IPS-15b (cell line): Measurements from ENCODE around the gene IFITM5.

Experiments
- H3K27me3 ChIP-seq: one replicate; pipeline ENCODE4 v1.6.1; 2013; ENCODE audit warnings: low read length; ENCODE audit not compliant: control insufficient read depth, insufficient read depth
- H3K36me3 ChIP-seq: one replicate; pipeline ENCODE4 v1.6.1; 2013; ENCODE audit warnings: low read length; ENCODE audit not compliant: control insufficient read depth, insufficient read depth
- H3K4me1 ChIP-seq: one replicate; pipeline ENCODE4 v1.6.1; 2013; ENCODE audit warnings: mild to moderate bottlenecking, low read length; ENCODE audit not compliant: control insufficient read depth, insufficient read depth
- H3K4me3 ChIP-seq: one replicate; pipeline ENCODE4 v1.5.1; 2013; ENCODE audit warnings: low read depth, low read length
- H3K9ac ChIP-seq: one replicate; pipeline ENCODE4 v1.6.1; 2013; ENCODE audit warnings: low read depth, mild to moderate bottlenecking, low read length
- H3K9me3 ChIP-seq: one replicate; pipeline ENCODE4 v1.6.1; 2013; ENCODE audit warnings: mild to moderate bottlenecking, low read length; ENCODE audit not compliant: control insufficient read depth, insufficient read depth

IFITM5 gene

DNA sequence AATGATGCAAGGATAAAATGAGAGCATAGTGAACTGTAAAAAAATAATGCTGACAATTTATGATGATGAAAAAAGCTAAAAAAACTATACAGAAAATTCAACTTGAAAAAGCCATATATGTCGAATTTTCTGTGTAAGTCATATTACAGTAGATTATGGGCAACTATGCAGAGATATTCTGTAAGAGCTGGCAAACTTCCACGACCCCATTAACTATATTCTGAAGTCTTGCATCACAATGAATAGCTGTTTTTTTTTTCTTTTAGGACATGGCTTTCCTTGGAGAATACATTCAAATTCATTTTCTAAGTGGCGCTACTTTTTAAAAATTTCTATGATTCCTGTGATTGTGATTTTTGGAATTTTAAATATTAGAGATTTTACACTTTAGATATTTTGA is 44.1 kb downstream of the IFITM5 start:
- H3K9me3 ChIP-seq = no peaks in the 10 kb centered on the region
- no peak overlapping the region for H3K4me3 ChIP-seq
- H3K4me1 ChIP-seq = no peaks in the 10 kb centered on the region
- peaks cover 30% of the 10 kb centered on the region for H3K36me3 ChIP-seq
- H3K9ac ChIP-seq = no peak overlapping the region
- no peaks in the 10 kb centered on the region for H3K27me3 ChIP-seq

DNA sequence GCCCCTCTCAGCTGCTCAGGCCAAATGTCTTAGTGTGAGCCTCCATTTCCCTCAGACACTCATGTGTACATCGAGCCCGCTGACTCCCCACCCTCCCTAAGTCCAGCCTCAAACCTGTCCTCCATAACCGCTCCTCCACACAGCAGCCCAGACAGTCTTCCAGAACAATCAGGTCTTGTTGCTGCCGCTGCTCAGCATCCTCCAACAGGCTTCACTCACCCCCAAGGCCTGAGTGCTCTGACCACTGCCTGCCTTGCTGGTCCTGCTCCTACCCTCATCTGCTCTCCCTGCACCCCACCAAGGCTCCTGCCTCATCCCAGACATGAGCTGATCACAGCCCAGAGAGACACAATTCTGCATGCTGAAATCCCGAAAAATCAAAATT is 45.4 kb downstream of the IFITM5 start:
- Histone ChIP-seq H3K27me3 (no peaks in the 10 kb centered on the region), H3K4me1 (no peaks in the 10 kb centered on the region), H3K4me3 (no peak overlapping the region), H3K9me3 (no peaks in the 10 kb centered on the region), H3K36me3 (peaks cover 32% of the 10 kb centered on the region), H3K9ac (no peak overlapping the region)

DNA sequence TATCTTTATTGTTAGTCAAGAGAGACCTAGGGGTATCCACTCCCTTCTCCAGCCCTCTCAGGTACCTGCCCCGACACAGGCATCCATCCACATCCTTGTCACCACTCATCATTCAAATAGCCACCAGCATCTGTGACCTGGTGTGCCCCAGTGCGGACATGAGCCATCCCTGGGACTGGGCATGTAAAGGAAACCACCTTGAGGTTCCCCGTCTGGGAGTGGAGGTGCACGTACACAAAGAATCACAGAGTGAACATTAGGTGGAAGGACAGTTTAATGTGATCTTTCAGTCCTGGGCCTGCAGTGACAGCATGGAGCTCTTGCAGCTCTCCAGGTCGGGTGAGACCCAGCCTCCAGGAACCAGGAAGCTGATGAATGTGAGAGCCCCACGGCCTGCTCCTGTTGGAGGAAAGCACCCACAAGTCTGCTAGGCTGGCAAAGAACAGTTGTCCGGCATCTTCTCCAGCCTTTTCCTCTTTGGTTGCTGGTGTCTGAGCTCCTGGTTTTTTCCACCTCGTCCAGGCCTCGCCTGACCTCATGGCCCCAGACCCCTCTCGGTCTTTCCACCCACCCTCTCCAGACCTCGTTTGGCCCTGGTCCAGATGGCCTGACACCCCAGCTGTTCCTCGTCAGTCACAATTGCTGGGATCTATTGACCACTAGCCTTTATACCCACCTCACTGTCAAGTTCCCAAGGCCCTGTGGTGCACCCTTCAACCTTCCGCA is 46.0 kb downstream of the IFITM5 start:
- Histone ChIP-seq H3K9ac (no peak overlapping the region), H3K9me3 (no peaks in the 10 kb centered on the region), H3K27me3 (no peaks in the 10 kb centered on the region), H3K4me3 (no peak overlapping the region), H3K36me3 (peaks cover 33% of the 10 kb centered on the region), H3K4me1 (no peaks in the 10 kb centered on the region)

DNA sequence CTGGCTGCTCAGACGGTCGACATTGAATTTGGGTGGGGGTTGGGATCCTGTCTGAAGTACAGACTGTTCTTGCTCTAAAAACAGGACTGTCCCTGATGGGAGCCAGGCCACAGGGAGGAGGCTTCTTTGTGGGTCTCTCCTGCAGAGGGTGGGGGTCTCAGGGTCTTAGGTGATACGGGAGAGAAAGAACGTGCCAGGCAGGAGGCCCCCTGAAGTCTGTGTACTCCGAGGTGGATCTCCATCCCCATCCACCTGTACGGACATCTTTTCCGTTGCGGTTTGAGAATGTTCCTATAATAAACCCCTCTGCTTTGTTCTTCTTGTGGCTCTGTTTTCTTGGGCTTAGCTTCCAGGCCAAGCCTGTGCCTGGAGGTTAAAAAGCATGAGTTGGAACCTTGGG is 46.7 kb downstream of the IFITM5 start:
- H3K9me3 ChIP-seq = no peaks in the 10 kb centered on the region

DNA sequence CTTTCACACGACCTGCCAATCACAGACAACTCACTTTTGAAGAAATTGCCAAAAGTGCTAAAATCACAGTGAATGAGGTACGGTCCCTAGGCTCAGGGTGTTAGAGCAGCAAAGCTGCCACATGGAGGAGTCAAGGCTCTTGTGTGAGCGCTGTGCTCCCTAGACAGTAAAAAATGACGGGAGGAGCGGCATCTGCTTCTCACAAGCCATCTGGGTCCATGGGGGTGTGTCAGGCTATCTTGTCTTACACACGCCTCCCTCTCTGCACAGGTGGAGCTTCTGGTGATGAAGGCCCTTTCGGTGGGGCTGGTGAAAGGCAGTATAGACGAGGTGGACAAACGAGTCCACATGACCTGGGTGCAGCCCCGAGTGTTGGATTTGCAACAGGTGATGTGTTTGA is 47.8 kb downstream of the IFITM5 start:
- Histone ChIP-seq H3K4me1 (no peaks in the 10 kb centered on the region), H3K27me3 (no peaks in the 10 kb centered on the region), H3K36me3 (peaks cover 39% of the 10 kb centered on the region), H3K4me3 (no peak overlapping the region), H3K9me3 (no peaks in the 10 kb centered on the region), H3K9ac (no peak overlapping the region)

More for the DNA sequence above, 46.7 kb downstream of the IFITM5 start:
- peaks cover 33% of the 10 kb centered on the region for H3K36me3 ChIP-seq
- H3K9ac ChIP-seq = no peak overlapping the region
- no peak overlapping the region for H3K4me3 ChIP-seq
- no peaks in the 10 kb centered on the region for H3K27me3 ChIP-seq
- no peaks in the 10 kb centered on the region for H3K4me1 ChIP-seq

DNA sequence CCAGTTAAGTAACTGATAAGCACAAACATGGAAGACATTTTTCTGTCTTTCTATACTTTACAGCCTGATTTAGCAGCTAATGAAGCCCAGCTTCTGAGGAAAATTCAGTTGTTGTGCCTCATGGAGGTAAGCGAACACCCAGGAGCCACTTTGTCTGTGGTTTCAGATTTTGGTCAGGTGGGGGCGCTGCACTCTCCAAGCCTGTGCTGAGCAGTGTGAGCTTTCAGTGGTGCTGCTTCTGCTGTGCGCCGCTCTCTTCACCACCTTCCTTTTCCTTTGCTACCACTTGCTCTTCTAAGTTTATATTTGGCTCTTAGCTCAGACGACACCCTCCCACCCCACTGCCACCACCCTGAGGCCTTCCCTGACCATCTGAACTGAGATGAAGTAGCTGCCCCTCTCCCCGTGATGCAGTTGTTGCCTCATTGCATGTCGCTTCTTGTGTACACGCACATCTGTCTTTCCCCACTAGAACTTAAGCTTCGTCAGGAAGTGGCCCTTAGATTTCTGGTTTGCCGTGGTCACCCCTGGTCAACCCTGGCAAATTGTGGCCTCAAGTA is 48.5 kb downstream of the IFITM5 start:
- Histone ChIP-seq H3K36me3 (peaks cover 43% of the 10 kb centered on the region), H3K9ac (no peak overlapping the region), H3K9me3 (no peaks in the 10 kb centered on the region), H3K4me3 (no peak overlapping the region), H3K4me1 (no peaks in the 10 kb centered on the region), H3K27me3 (no peaks in the 10 kb centered on the region)

DNA sequence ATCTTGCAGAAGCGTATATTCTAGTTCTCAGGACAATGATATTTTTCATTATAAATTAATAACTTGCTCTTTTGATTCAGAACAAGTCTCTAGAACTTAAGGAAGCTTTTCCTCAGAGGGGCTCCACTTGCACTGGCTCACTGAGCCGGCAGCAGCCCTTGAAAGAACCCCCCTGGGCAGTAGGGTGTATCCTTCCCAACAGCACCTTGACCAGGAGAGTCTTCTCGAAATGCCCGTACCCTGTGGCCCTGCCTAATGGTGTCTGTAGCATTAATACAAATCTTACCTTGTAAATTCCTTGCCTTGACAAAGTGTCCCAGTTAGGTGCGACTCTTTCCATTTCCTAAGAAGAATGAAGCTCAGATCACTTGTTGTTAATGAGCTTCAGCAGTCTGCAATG is 49.1 kb downstream of the IFITM5 start:
- H3K9me3 ChIP-seq = no peaks in the 10 kb centered on the region
- peaks cover 48% of the 10 kb centered on the region for H3K36me3 ChIP-seq
- no peaks in the 10 kb centered on the region for H3K4me1 ChIP-seq
- no peak overlapping the region for H3K4me3 ChIP-seq
- H3K9ac ChIP-seq = no peak overlapping the region
- H3K27me3 ChIP-seq = no peaks in the 10 kb centered on the region

DNA sequence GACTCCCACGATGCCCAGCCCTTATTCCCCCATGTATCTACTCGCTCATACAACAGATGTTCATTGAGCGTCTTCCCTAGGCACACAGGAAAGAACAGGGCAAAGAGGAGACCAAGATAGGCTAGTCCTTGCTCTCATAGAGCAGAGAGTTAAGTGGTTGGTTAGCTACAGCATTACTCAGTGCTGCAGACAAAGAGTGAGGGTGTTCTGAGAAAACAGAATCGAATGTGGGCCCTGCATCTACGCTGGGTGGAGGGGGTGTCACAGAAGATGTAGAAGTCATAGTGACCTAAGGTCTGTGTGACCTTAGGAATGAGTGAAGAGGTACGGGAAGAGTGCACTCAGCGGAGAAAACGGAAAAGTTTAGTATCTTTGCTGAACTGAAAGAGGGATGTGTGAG is 50.3 kb downstream of the IFITM5 start:
- H3K4me3 ChIP-seq = no peak overlapping the region
- no peak overlapping the region for H3K9ac ChIP-seq
- peaks cover 51% of the 10 kb centered on the region for H3K36me3 ChIP-seq
- no peaks in the 10 kb centered on the region for H3K9me3 ChIP-seq
- no peaks in the 10 kb centered on the region for H3K27me3 ChIP-seq
- no peaks in the 10 kb centered on the region for H3K4me1 ChIP-seq
